Activated CD8-positive, alpha-beta memory T cell treated with anti-CD3 and anti-CD28 coated beads, Interleukin-2, amount 10 ng/mL, durations not matched to agents 7 days and 5 days (primary cell): Measurements from ENCODE around the gene WDPCP. TPM values are rescaled to one million over a fixed set of nuclear protein-coding genes. Genes with fewer than 3 reads are reported as not detected.
"Not testable (repeated sequence)": the region's sequence is repeated elsewhere in the genome, so short reads cannot be mapped to it uniquely, and the experiment has no call there.

Experiments used
- ATAC-seq: fragments of 150-1000 bp; cut with Tn5 transposase; one replicate; pipeline ENCODE4 v1.10.0; 2021; ENCODE audit warnings: moderate library complexity
- CTCF ChIA-PET: fragments of 350-600 bp; sonication (Branson Sonifier 250); formaldehyde crosslinking; loops from one replicate; lab custom pipeline; 2021; ENCODE audit warnings: antibody characterized with exemption; lab: Charles Lee
- DNase-seq: peaks from one replicate; pipeline ENCODE4 v3.0.0-alpha.2; 2020
- H3K27ac Mint-ChIP-seq: one replicate; pipeline ENCODE4 v1.8.0; 2021; ENCODE audit warnings: mild to moderate bottlenecking, mixed read lengths
- H3K27me3 Mint-ChIP-seq: one replicate; pipeline ENCODE4 v1.8.0; 2021; ENCODE audit warnings: mixed read lengths
- H3K36me3 Mint-ChIP-seq: one replicate; pipeline ENCODE4 v1.8.0; 2021; ENCODE audit warnings: mild to moderate bottlenecking, mixed read lengths
- H3K4me1 Mint-ChIP-seq: one replicate; pipeline ENCODE4 v1.8.0; 2021; ENCODE audit warnings: mixed read lengths
- H3K4me3 Mint-ChIP-seq: one replicate; pipeline ENCODE4 v1.8.0; 2021; ENCODE audit warnings: mild to moderate bottlenecking, moderate library complexity, mixed read lengths
- H3K9me3 Mint-ChIP-seq: one replicate; pipeline ENCODE4 v1.8.0; 2022; ENCODE audit warnings: low read depth, mixed read lengths
- total RNA-seq, 2 experiments: library from RNA; stranded (reverse); gene quantifications; one replicate each; pipeline ENCODE4 v1.2.3, GENCODE V29; 2021

The WDPCP gene
- total RNA-seq, 2 experiments from 2014 or later = 7.3 to 7.6 TPM

DNA sequence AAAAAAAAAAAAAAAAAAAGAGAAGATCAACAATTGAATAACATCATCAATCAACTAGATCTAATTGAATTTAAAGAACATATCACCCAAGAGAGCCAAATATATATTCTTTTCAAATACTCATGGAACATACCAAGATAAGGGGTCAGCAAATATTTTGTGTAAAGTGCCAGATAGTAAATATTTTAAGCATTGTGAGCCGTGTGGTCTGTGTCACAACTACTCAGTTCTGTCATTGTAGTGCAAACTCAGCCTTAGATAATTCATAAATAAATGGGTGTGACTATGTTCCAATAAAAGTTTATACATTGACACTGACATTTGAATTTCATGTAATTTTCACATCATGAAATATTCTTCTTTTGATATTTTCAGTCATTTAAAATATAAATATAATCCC is 491.8 kb downstream of the WDPCP start:
- Mint-ChIP-seq H3K36me3 (no peaks in the 10 kb centered on the region), H3K9me3 (no peaks in the 10 kb centered on the region), H3K27me3 (peaks cover 7% of the 10 kb centered on the region), H3K4me3 (no peak overlapping the region), H3K4me1 (no peaks in the 10 kb centered on the region), H3K27ac (no peak overlapping the region)
- DNase-seq (no peak), ATAC-seq (no peak)
- CTCF ChIA-PET = no interaction called here

DNA sequence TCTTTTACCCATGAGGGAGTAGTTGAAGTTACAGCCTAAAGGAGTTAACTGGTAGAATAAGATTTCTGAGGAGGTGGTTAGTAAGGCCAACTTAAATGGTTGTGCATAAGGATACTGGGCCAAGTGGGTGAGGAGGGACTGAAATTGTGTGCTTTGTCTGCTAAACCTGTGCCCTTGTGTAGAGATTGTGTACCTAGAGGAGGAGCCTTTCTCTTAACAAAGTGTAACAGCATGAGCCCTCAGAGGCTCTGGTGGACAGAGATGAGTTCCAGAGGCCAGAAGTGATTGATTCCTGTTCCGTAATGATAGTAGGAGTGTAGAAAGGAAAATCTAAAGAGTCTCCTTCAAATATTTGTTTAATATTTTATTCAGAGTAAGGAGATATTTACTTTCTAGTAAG is 494.8 kb downstream of the WDPCP start:
- H3K36me3 Mint-ChIP-seq = no peaks in the 10 kb centered on the region
- no peaks in the 10 kb centered on the region for H3K4me1 Mint-ChIP-seq
- DNase-seq = no peak
- ATAC-seq = no peak
- CTCF ChIA-PET = no interaction called here
- peaks cover 3% of the 10 kb centered on the region for H3K27me3 Mint-ChIP-seq
- H3K9me3 Mint-ChIP-seq = no peaks in the 10 kb centered on the region
- no peak overlapping the region for H3K4me3 Mint-ChIP-seq
- no peak overlapping the region for H3K27ac Mint-ChIP-seq

GRCh38 chr2:63092857-63093256 is 495.4 kb downstream of the WDPCP start:
- no peaks in the 10 kb centered on the region for H3K4me1 Mint-ChIP-seq
- H3K27ac Mint-ChIP-seq = no peak overlapping the region
- ATAC-seq (no peak), DNase-seq (no peak)
- H3K4me3 Mint-ChIP-seq = no peak overlapping the region
- H3K27me3 Mint-ChIP-seq = peaks cover 3% of the 10 kb centered on the region
- CTCF ChIA-PET = no interaction called here
- H3K36me3 Mint-ChIP-seq = no peaks in the 10 kb centered on the region
- H3K9me3 Mint-ChIP-seq = no peaks in the 10 kb centered on the region

- Mint-ChIP-seq H3K4me1 (no peaks in the 10 kb centered on the region), H3K36me3 (no peaks in the 10 kb centered on the region), H3K27me3 (peaks cover 3% of the 10 kb centered on the region), H3K9me3 (no peaks in the 10 kb centered on the region), H3K27ac (no peak overlapping the region), H3K4me3 (no peak overlapping the region)
- CTCF ChIA-PET = no interaction called here
- ATAC-seq (no peak), DNase-seq (no peak)
Measured at GRCh38 chr2:63092401-63092800, 495.9 kb downstream of the WDPCP start.

DNA sequence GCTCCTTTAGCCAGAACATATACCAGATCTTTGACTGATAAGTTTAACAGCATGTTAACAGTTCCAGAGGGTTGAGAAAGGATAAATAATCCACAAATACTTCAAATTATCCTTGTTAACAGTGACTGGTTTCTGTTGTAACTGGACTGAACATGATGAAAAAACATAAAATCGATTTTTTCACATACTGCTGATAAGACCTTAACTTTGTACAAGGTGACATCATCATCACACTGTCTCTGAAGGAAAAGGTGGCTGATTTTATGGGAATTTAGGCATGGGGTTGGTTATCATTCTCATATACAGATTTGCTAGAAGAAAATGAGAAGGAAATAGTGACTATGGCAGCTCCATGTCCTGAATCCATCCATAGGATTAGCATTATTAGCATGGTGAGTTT is 501.6 kb downstream of the WDPCP start:
- DNase-seq (no peak), ATAC-seq (no peak)
- H3K4me1 Mint-ChIP-seq = no peaks in the 10 kb centered on the region
- H3K9me3 Mint-ChIP-seq = no peaks in the 10 kb centered on the region
- no peak overlapping the region for H3K27ac Mint-ChIP-seq
- peaks cover 20% of the 10 kb centered on the region for H3K27me3 Mint-ChIP-seq
- CTCF ChIA-PET = no interaction called here
- no peak overlapping the region for H3K4me3 Mint-ChIP-seq
- no peaks in the 10 kb centered on the region for H3K36me3 Mint-ChIP-seq

DNA sequence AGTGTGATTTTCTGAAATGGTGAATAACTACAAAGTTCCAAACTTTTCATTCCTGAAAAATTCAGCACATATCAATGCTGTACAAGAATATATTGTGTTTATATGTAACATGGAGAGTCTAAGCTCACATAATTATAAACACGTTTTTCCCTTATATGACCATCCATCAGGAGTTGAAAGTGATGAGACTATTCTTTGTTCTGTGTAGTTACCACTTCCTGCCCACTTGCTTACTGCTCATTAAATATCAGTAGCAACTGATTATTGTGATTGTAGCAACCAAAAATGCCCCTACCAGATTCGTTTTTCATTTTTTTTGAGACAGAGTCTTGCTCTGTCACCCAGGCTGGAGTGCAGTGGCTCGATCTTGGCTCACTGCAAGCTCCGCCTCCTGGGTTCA is 506.9 kb downstream of the WDPCP start:
- Mint-ChIP-seq H3K36me3 (no peaks in the 10 kb centered on the region), H3K9me3 (no peaks in the 10 kb centered on the region), H3K27me3 (peaks cover 22% of the 10 kb centered on the region), H3K27ac (no peak overlapping the region), H3K4me1 (peaks cover 4% of the 10 kb centered on the region), H3K4me3 (no peak overlapping the region)
- CTCF ChIA-PET = no interaction called here
- DNase-seq (no peak), ATAC-seq (no peak)

GRCh38 chr2:63078852-63079606 is 509.2 kb downstream of the WDPCP start:
- no peaks in the 10 kb centered on the region for H3K36me3 Mint-ChIP-seq
- H3K4me1 Mint-ChIP-seq = peaks cover 4% of the 10 kb centered on the region
- H3K9me3 Mint-ChIP-seq = no peaks in the 10 kb centered on the region
- peaks cover 19% of the 10 kb centered on the region for H3K27me3 Mint-ChIP-seq
- DNase-seq = no peak
- no peak for ATAC-seq
- H3K4me3 Mint-ChIP-seq = no peak overlapping the region
- CTCF ChIA-PET = no interaction called here
- no peak overlapping the region for H3K27ac Mint-ChIP-seq

- H3K9me3 Mint-ChIP-seq, CTCF ChIA-PET, ATAC-seq, H3K36me3 Mint-ChIP-seq, DNase-seq, H3K4me3 Mint-ChIP-seq, H3K4me1 Mint-ChIP-seq, H3K27ac Mint-ChIP-seq: not testable (repeated sequence)
- H3K27me3 Mint-ChIP-seq = peaks cover 18% of the 10 kb centered on the region
Measured at GRCh38 chr2:63074399-63074798, 513.9 kb downstream of the WDPCP start.

GRCh38 chr2:63073994-63074393 is 514.3 kb downstream of the WDPCP start:
- H3K9me3 Mint-ChIP-seq = no peaks in the 10 kb centered on the region

DNA sequence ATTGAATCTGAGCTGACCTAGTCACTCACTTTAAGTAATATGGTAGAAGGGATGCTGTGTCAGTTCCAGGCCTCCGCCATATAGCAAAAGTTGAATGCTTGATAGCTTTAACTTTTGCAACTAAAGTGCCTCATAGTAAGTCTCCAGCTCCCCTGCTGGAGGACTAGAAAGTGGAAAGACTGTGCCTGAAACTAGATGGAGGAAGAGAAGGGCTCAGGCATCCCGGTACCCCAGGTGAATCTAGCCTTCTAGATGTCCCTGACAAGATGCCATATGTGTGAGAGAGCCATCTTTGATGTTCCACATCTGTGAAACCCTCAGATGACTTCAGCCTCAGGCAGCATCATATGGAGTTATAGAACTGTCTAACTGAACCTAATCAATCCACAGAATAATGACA is 516.6 kb downstream of the WDPCP start:
- no peak overlapping the region for H3K4me3 Mint-ChIP-seq
- no peak overlapping the region for H3K27ac Mint-ChIP-seq
- DNase-seq = no peak
- H3K27me3 Mint-ChIP-seq = peaks cover 33% of the 10 kb centered on the region
- CTCF ChIA-PET = no interaction called here
- H3K4me1 Mint-ChIP-seq = no peaks in the 10 kb centered on the region
- H3K9me3 Mint-ChIP-seq = no peaks in the 10 kb centered on the region
- H3K36me3 Mint-ChIP-seq = no peaks in the 10 kb centered on the region
- ATAC-seq = no peak

More at GRCh38 chr2:63073994-63074393, 514.3 kb downstream of the WDPCP start:
- CTCF ChIA-PET = no interaction called here
- Mint-ChIP-seq H3K36me3 (no peaks in the 10 kb centered on the region), H3K4me1 (peaks cover 4% of the 10 kb centered on the region), H3K27ac (no peak overlapping the region), H3K27me3 (peaks cover 21% of the 10 kb centered on the region), H3K4me3 (no peak overlapping the region)
- DNase-seq = no peak
- no peak for ATAC-seq

Other genes starting within 250 kb of the WDPCP start
- 100 to 1,000 TPM; 169 to 209 TPM for gene MDH1, start 486 bp upstream of the WDPCP start, total RNA-seq